Right atrium auricular region (tissue), 2 donors: ENCODE data around the gene KIAA0040. TPM values are rescaled to one million over a fixed set of nuclear protein-coding genes. Genes with fewer than 3 reads are reported as not detected.

Experiments
- DNase-seq: peaks from one replicate; pipeline ENCODE4 v3.0.0-alpha.2; 2019; ENCODE audit warnings: low spot score
- H3K27ac ChIP-seq, 2 donors: fragments of 200-600 bp; sonication (generic); 1 replicate in 1 of 2; 2 replicates in 1 of 2; pipeline ENCODE4 v1.5.1; 2016 to 2019
- H3K27me3 ChIP-seq, 2 donors: fragments of 200-600 bp; sonication (generic); one replicate each; pipeline versions ENCODE4 v1.5.1 to v1.6.0; 2017 to 2019
- H3K36me3 ChIP-seq: fragments of 200-600 bp; sonication (generic); one replicate; pipeline ENCODE4 v1.5.1; 2016
- H3K4me1 ChIP-seq, 2 donors: fragments of 200-600 bp; sonication (generic); one replicate each; pipeline versions ENCODE4 v1.5.1 to v1.6.0; 2017 to 2019
- H3K4me3 ChIP-seq, 2 donors: fragments of 200-600 bp; sonication (generic); 1 replicate in 1 of 2; 2 replicates in 1 of 2; pipeline ENCODE4 v1.5.1; 2017 to 2019; ENCODE audit warnings: mild to moderate bottlenecking in 1 of 2, moderate library complexity in 1 of 2
- H3K9me3 ChIP-seq, 2 donors: fragments of 200-600 bp; sonication (generic); one replicate each; pipeline ENCODE4 v1.5.1; 2019
- total RNA-seq, 2 donors: library from RNA; depleted of rRNA; stranded (reverse); fragments of >200 nt; gene quantifications; one replicate each; pipeline ENCODE4 v1.1.0, GENCODE V29; 2016
- TF ChIP-seq, protein P1 (sequence below), 2 donors: fragments of 200-600 bp; sonication (generic); IDR thresholded peaks; one replicate each; pipeline ENCODE4 v1.5.1; 2019; ENCODE audit warnings: antibody characterized with exemption in 2 of 2

The KIAA0040 gene
- total RNA-seq, 2 donors from 2014 or later = 11.9 to 37.3 TPM

GRCh38 chr1:175200678-175201521 is 8.3 kb upstream of the KIAA0040 start:
- H3K27me3 ChIP-seq = no peaks in the 10 kb centered on the region
- peaks cover 0 to 17% of the 10 kb centered on the region in 2 donors for H3K4me1 ChIP-seq
- H3K27ac ChIP-seq = peak overlapping the region; percentile 60 to 72
- H3K36me3 ChIP-seq = no peaks in the 10 kb centered on the region
- TF ChIP-seq, protein P1, sequence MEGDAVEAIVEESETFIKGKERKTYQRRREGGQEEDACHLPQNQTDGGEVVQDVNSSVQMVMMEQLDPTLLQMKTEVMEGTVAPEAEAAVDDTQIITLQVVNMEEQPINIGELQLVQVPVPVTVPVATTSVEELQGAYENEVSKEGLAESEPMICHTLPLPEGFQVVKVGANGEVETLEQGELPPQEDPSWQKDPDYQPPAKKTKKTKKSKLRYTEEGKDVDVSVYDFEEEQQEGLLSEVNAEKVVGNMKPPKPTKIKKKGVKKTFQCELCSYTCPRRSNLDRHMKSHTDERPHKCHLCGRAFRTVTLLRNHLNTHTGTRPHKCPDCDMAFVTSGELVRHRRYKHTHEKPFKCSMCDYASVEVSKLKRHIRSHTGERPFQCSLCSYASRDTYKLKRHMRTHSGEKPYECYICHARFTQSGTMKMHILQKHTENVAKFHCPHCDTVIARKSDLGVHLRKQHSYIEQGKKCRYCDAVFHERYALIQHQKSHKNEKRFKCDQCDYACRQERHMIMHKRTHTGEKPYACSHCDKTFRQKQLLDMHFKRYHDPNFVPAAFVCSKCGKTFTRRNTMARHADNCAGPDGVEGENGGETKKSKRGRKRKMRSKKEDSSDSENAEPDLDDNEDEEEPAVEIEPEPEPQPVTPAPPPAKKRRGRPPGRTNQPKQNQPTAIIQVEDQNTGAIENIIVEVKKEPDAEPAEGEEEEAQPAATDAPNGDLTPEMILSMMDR (IDR thresholded peaks at IDR 0.05) = no peak
- DNase-seq = no peak
- no peak overlapping the region for H3K4me3 ChIP-seq
- H3K9me3 ChIP-seq = no peaks in the 10 kb centered on the region

DNA sequence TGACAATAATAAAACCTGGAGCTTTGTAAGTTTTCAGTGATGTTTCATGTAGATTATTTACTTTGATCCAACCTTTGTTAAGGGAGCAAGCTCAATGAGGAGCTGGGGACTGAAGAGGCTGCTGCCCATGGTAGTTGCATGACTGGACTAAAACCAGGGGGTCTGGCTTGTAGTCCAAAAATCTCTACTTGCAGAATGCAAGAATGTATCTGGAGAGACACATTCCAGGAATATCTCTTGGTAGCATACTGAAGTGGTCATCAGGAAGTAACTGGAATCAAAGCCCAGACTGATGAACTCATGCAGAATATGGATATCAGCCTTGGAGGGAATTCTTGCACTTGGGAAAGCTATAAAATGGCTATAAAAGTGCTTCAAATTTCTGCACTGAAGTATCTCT is 5.8 kb upstream of the KIAA0040 start:
- DNase-seq = no peak
- H3K4me3 ChIP-seq = no peak overlapping the region
- H3K36me3 ChIP-seq = no peaks in the 10 kb centered on the region
- H3K27ac ChIP-seq = no peak overlapping the region
- H3K9me3 ChIP-seq = no peaks in the 10 kb centered on the region
- TF ChIP-seq, protein P1 (IDR thresholded peaks at IDR 0.05) = no peak
- peaks cover 0 to 21% of the 10 kb centered on the region in 2 donors for H3K4me1 ChIP-seq
- H3K27me3 ChIP-seq = no peaks in the 10 kb centered on the region

GRCh38 chr1:175197531-175197930 is 5.0 kb upstream of the KIAA0040 start:
- Histone ChIP-seq H3K4me1 (peaks cover 0 to 25% of the 10 kb centered on the region in 2 donors), H3K27me3 (no peaks in the 10 kb centered on the region), H3K9me3 (no peaks in the 10 kb centered on the region), H3K36me3 (no peaks in the 10 kb centered on the region), H3K4me3 (no peak overlapping the region), H3K27ac (peak overlapping the region in 1 of 2 donors; percentile 13)
- TF ChIP-seq, protein P1 (IDR thresholded peaks at IDR 0.05) = no peak
- DNase-seq = no peak

- no peak for DNase-seq
- Histone ChIP-seq H3K4me1 (peaks cover 0 to 29% of the 10 kb centered on the region in 2 donors), H3K36me3 (no peaks in the 10 kb centered on the region), H3K27ac (no peak overlapping the region), H3K9me3 (no peaks in the 10 kb centered on the region), H3K4me3 (no peak overlapping the region), H3K27me3 (no peaks in the 10 kb centered on the region)
- TF ChIP-seq, protein P1 (IDR thresholded peaks at IDR 0.05) = no peak
Measured at GRCh38 chr1:175195798-175196197, 3.2 kb upstream of the KIAA0040 start.

- peaks cover 0 to 29% of the 10 kb centered on the region in 2 donors for H3K4me1 ChIP-seq
- no peak overlapping the region for H3K4me3 ChIP-seq
- no peaks in the 10 kb centered on the region for H3K9me3 ChIP-seq
- H3K27ac ChIP-seq = no peak overlapping the region
- H3K27me3 ChIP-seq = no peaks in the 10 kb centered on the region
- DNase-seq = no peak
- H3K36me3 ChIP-seq = no peaks in the 10 kb centered on the region
- TF ChIP-seq, protein P1 (IDR thresholded peaks at IDR 0.05) = no peak
Measured at GRCh38 chr1:175195281-175195680, 2.7 kb upstream of the KIAA0040 start.
